ENCODE results near the gene SYT2. TPM values are rescaled to one million over a fixed set of nuclear protein-coding genes. Genes with fewer than 3 reads are reported as not detected.

SYT2 gene
- total and polyA plus RNA-seq, 10 of the 15 experiments (the other 5 are each of a cell fraction or from before 2014, with no cell fraction given) = not detected

GRCh38 chr1:202553560-202554038 lies 156.7 kb downstream of the SYT2 start (continued):
- no peak for TF ChIP-seq RELA (IDR thresholded peaks at IDR 0.05; ENCODE audit: borderline replicate concordance, partially characterized antibody)
- TF ChIP-seq TCF3 (IDR thresholded peaks at IDR 0.05; ENCODE audit: borderline replicate concordance, insufficient read depth, low read depth, low read length) = no peak
- TF ChIP-seq ESRRA (IDR thresholded peaks at IDR 0.05; ENCODE audit: low read length) = no peak
- TF ChIP-seq POLR2AphosphoS5 (IDR thresholded peaks at IDR 0.05; ENCODE audit: low read length) = no peak
- no peak for TF ChIP-seq SUZ12 (IDR thresholded peaks at IDR 0.05; ENCODE audit: unreplicated experiment)
- no peak for TF ChIP-seq STAT1 (conservative IDR thresholded peaks at IDR 0.05)
- no peak for TF ChIP-seq ZBTB4 (CRISPR knock-in tag; IDR thresholded peaks at IDR 0.05)
- no peak for TF ChIP-seq ZSCAN29 (IDR thresholded peaks at IDR 0.05)
- TF ChIP-seq CEBPZ (IDR thresholded peaks at IDR 0.05; ENCODE audit: low read depth, low read length) = no peak
- TF ChIP-seq EZH2 (IDR thresholded peaks at IDR 0.05; ENCODE audit: borderline replicate concordance, control insufficient read depth, low read depth, low read length) = no peak
- peak; percentile 87 for TF ChIP-seq MEF2B (IDR thresholded peaks at IDR 0.05; ENCODE audit: partially characterized antibody, poor library complexity, severe bottlenecking)
- TF ChIP-seq FOXK2 (IDR thresholded peaks at IDR 0.05) = no peak
- no peak for TF ChIP-seq TCF12 (IDR thresholded peaks at IDR 0.05; ENCODE audit: low read depth, low read length)
- no peak for TF ChIP-seq SMC3 (IDR thresholded peaks at IDR 0.05; ENCODE audit: borderline replicate concordance, low read length)
- no peak for TF ChIP-seq EED (IDR thresholded peaks at IDR 0.05; ENCODE audit: low read depth)
- TF ChIP-seq MYB (IDR thresholded peaks at IDR 0.05; ENCODE audit: borderline replicate concordance, low read depth, low read length) = no peak
- no peak for TF ChIP-seq SIN3A (IDR thresholded peaks at IDR 0.05; ENCODE audit: low read depth, low read length)
- peak; percentile 41; the same call in 1 of the 2 replicates for TF ChIP-seq PKNOX1 (IDR thresholded peaks at IDR 0.05)
- no peak for TF ChIP-seq CBFB (IDR thresholded peaks at IDR 0.05; ENCODE audit: low read depth)
- no peak for TF ChIP-seq EP300 (IDR thresholded peaks at IDR 0.05; ENCODE audit: borderline replicate concordance in 1 of 2, control insufficient read depth in 1 of 2, low read depth in 2 of 2, low read length in 2 of 2)
- no peak for TF ChIP-seq STAT3 (IDR thresholded peaks at IDR 0.05; ENCODE audit: low read depth, low read length)
- no peak for TF ChIP-seq IRF4 (IDR thresholded peaks at IDR 0.05; ENCODE audit: low read depth, low read length)
